ENCODE results near the gene ETFA.

ETFA gene

DNA sequence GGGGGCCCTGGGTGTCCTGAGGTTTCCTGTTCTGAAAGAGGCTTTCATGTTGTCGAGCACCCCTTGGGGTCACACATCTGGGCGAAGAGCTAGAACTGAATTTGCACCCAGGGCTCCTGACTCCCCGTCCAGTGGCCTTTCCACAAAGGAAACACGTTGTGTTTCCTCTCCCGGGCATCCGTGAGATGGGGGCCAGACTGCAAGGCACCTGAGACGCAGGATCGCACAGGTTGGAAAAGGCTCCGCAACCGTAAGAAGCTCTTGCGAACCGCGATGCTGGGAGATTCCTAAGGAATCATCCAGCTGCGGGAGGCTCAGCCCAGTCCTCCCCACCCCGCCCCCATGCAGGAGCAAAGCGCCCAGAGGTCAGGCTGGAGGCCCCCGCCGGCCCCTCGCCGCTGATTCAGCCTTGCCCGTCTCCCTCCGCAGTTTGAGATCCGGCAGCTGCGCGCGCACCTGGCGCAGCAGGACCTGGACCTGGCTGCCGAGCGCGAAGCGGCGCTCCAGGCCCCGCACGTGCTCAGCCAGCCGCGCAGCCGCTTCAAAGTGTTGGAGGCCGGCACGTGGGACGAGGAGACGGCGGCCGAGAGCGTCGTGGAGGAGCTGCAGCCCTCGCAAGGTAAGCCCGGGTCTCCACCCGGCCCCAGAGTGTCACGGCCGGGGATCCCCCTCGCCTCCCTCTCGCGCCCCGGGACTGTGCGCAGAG lies 119.6 kb downstream of the ETFA start:
- no peak for FAIRE-seq

- no peak for FAIRE-seq
These were observed 120.3 kb downstream of the ETFA start for GRCh38 chr15:76190751-76191538.

- no peak for FAIRE-seq
These were observed 121.2 kb downstream of the ETFA start for GRCh38 chr15:76190070-76190564.

DNA sequence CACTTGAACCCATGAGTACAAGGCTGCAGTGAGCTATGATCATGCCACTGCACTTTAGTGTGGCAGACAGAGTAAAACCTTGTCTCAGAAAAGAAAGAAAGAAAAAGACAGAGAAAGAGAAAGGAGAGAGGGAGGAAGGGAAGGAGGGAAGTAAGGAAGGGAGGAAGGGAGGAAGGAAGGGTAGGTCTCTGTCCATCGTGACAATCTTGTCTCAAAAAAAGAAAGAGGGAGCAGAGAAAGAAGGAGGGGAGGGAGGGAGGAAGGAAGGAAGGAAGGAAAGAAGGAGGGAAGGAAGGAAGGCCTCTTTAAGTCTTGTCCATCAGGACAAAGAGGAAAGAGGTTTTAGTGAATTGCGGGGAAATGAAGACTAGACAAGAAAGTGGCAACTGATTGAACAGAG lies 122.2 kb downstream of the ETFA start:
- FAIRE-seq: no peak

GRCh38 chr15:76187163-76187562 lies 124.1 kb downstream of the ETFA start:
- FAIRE-seq: no peak

GRCh38 chr15:76185716-76186115 lies 125.6 kb downstream of the ETFA start:
- FAIRE-seq: no peak

GRCh38 chr15:76184650-76185035 lies 126.6 kb downstream of the ETFA start:
- no peak for FAIRE-seq

DNA sequence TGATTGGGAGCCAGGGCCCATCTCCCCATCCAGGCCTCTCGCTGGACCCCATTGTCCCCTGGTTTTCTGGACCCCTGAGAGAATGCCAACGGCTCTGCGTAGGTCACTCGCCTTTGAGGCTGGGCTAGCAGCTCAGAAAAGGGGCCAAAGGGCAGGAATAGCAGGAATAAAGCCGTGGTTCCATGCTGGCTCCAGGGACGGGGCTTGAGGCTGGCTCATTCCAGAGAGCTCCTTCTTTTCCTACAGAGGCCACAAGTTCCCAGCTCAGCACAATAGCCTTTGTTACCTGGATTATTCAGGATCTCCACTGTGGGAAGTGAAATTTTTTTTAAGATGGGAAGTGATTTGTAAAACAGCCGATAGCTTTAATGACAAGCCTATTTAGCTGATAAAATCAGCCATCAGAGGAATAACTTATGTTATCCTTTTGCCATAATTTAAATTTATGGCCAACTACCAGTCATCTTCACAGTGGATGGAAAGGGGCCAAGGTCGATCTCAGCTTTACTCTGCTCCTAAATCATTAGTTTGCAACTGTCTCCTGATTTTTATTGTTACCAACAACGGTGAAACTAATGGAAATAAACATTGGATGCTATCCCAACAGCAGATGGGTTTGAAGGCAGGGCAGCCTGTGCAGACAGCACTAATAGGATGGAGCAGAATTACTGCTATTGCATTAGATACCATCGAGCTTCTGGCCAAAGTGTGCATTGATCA lies 127.2 kb downstream of the ETFA start:
- FAIRE-seq: no peak

GRCh38 chr15:76181705-76182107 lies 129.6 kb downstream of the ETFA start:
- no peak for FAIRE-seq

- FAIRE-seq: no peak
These were observed 130.9 kb downstream of the ETFA start for GRCh38 chr15:76180321-76180720.

GRCh38 chr15:76179023-76179422 lies 132.2 kb downstream of the ETFA start:
- FAIRE-seq: no peak

DNA sequence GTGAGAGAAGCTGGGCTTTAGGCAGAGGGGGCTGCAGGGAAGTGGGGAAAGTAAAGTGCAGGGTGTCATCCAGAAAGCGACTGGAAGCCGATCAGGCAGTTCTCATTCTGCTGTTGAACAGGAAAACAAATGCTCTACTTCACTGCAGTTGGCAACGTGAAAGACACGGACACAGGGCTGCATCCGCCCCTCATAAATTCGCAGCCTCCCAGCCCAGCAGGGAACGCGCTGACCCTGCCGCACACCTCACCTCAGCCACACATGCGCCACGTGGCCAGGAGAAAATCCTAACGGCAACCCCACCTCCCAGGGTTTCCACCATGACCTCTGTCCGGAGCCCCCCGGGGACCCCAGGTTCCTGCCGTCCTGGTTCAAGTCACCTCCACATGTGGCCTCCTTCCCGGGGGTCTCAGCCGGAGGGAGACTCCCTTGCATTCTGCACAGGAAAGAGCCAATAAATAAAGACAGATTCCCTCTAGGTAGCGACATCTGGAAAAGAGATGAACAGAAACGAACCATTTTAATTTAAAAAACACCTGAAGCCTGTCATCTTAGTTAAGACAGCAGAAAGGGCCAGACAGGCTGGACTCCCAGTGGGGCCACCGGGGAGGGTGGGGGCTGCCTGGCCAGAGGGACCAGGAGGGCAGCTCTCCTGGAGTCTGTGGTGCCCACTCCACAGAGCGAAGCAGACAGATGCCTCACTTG lies 132.8 kb downstream of the ETFA start:
- no peak for FAIRE-seq

- FAIRE-seq: no peak
These were observed 133.7 kb downstream of the ETFA start for GRCh38 chr15:76177491-76178040.

DNA sequence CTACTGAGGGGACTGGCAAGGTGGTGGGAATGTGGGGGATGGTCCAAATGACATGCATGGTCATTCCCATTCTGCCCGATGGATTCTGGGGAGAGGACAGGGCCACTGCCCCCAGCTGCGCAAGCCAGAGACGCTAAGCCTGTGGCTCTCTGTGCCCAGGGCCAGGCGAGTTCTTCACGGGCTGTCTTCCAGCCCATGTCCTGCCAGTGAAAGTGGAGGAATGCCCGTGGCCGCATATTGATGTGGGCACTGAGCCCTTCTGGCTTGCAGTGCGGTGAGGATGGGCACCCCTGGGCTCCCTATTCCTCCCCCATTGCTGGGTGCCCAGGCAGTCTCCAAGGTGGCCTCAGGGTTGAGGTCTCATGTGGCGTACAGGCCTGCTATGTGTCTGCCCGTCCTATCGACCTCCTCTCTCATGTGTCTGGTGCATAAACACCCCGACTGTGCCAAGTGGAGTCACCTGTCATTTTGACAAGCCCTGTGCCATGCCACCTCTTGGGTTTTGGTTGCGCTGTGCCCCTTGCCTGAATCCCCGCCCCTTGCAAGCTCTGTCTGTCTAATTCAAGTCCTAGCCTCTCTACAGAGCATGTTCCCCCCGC lies 134.7 kb downstream of the ETFA start:
- no peak for FAIRE-seq

GRCh38 chr15:76176059-76176458 lies 135.2 kb downstream of the ETFA start:
- no peak for FAIRE-seq

- no peak for FAIRE-seq
These were observed 135.8 kb downstream of the ETFA start for GRCh38 chr15:76175442-76175841.

DNA sequence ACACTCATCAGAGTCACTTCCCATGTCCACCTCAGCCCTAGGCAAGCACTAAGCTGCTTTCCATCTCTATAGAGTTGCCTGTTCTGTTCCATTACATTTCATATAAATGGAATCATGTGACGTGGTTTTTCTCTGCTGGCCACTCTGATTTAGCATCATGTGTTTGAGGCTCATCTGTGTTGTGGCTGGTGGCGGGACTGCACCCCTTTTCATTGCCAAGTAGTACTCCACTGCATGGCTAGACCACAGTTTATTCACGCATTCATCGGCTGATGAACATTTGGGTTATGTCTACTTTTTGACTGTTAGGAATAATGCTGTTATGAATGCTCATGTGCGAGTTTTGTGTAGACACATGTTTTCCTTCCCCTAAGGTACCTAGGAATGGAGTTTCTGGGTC lies 136.6 kb downstream of the ETFA start:
- FAIRE-seq: no peak

- FAIRE-seq: no peak
These were observed 137.9 kb downstream of the ETFA start for GRCh38 chr15:76173317-76173834.

DNA sequence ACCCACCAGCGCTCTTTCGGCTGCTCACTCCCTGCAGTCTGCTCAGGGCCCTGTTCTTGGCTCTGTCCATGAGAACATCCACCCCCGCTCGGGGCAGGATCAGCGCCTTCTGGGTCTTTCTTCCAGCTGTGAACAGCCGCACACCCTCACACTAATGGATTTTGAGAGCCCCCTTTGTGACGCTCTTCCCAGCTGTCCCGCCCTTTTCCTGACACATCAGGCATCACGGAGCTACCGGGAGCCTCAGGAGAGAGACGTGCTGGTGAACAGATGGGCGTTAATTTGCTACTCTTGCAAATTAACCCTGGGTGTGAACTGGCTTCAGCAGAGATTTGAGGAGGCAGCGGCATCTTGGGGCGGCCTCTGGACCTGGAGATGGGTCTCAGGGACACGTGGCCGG lies 138.5 kb downstream of the ETFA start:
- FAIRE-seq: no peak

DNA sequence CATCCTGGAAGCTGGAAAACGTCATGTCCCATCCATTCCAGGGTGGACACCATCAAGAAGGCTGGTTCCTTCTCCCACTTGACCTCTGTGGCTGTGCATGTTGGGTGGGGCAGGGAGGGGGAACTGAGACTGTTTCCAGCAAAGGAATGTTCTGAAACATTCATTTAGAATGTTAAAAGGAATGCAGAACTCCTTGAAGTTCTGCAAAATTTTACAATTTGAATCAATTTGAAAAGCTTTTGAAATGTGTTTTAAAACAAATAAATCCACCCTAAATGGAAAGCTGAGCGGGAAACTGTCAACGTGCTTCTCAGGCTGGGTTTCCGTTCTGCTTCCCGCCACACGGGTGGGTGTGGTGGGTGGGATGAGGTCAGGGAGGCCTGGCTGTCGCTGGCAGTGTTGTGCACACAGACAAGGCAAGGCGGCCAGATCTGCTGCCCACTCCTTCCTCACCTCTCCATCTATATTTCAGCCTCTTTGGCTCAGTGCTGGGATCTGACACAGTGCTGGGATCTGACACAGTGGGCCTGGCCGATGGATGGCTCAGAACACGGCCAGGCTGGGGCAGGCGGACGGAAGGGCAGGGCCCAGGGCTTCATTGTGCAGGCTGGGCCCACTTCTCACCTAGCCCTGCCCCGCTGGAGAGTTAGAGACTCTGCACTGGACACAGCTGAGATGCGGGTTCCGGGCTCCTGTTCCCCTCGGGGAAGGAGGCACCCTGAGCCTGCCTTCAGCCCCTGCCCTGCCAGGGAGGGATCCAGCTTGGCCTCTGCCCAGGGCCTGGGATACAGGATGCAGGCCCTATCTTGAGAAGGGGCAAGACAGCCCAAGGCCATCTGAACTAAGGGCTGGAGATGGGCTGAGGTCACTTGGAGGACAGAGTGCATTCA lies 141.1 kb downstream of the ETFA start:
- no peak for FAIRE-seq

- no peak for FAIRE-seq
These were observed 142.3 kb downstream of the ETFA start for GRCh38 chr15:76169018-76169417.

Data from TTC549 (cell line).